ENCODE results near the gene SANBR.
"Not testable (repeated sequence)": the region's sequence is repeated elsewhere in the genome, so short reads cannot be mapped to it uniquely, and the experiment has no call there.

Gene SANBR

GRCh38 chr2:61065714-61066709 lies at the start of gene SANBR:
Gene SANBR (plus strand): TSS chr2:61065871. CDS start chr2:61070351, 4,480 bp downstream.
- peak; percentile 89 for DNase-seq (ENCODE audit: low read depth)

DNA sequence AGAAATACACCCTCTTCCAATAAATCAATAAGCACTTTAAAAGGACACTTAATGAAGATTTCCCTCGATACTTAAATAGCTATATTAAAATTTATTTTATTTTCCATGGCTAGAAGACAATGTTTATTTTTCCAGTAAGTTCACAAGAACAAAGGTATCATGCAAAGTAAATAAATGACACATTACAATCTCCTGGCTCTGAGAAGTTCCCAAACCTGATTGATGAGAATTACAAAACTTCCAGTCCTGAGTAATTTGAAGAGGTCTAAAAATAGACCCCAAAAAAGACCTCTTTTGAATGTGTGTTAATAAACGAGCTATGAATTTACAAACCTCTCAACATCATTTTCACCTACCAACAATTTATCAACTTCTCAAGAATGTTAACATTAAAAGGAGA lies 49.7 kb upstream of the SANBR start:
- DNase-seq (ENCODE audit: low read depth): no peak

DNA sequence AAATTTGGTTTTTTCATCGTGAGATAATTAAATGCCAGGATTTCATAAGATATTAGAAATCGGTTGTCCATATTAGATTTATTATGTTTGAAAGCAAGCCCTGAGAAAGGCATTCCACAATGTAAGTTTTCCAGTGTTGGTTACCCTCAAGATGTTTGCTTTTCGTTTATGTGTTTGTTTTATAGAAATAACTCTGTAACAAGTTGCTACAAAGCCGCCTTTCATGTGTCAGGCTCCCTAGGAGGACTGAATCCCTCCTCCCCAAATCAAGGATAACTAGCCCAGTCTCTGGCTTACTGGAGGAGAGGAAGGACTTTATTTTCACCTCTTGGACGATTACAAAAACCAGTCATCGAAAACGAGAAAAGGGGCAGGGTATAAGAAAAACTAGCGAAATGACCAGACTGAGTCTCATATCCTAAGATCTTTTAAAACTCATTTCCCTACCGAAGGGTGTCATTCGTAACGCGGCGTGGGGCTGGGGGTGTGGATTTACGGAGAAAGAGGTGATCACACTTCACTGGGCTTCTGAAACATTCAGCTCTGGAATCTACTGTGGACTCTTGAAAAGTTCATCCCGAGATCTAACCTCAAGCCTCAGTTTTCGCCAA lies 49.2 kb upstream of the SANBR start:
- DNase-seq (ENCODE audit: low read depth): no peak

GRCh38 chr2:61017003-61017555 lies 48.6 kb upstream of the SANBR start:
- DNase-seq (ENCODE audit: low read depth): peak; percentile 77

DNA sequence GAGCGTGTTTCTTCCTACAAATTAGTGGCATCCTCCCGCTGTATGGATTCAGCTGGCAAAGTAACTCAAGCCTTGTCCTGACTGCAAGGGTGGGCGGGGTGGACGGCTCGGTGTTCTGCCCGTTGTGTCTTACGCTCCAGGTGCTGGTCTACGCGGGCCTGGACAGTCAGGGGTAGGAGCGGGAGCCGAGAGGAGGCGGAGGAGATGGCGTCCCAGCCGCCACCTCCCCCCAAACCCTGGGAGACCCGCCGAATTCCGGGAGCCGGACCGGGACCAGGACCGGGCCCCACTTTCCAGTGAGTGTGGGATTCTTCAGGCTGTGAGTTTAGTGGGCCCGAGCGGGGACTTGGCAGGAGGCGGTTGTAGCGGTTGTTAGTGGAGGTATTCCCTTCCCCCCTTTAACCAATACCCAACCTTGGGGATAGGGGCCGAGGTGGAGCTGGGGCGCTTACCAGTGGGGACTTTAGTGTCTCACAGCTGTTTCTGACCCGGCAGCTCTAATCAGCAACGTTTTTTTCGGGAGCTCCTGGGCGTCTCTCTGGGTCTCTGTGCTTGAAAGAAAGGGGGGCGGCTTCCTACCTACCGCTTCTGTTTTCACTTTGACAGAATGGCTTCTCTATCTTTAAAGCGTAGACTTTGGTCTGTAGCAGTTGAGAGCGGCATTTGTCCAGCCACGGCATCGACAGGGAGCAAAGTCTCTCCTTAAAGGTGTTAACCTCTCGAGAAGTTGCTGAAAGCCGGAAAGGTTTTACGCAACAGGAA lies 47.9 kb upstream of the SANBR start, which contains the start of the genes PEX13 and PUS10:
Gene PEX13 (plus strand): TSS at position 165 of the 762 bp plus-strand sequence. CDS start 40 bp downstream, at position 205.
Gene PUS10 (minus strand): TSS at position 700 of the 762 bp plus-strand sequence. CDS start 6,365 bp downstream, outside the sequence.
- peak; percentile 77 for DNase-seq (ENCODE audit: low read depth)

GRCh38 chr2:61018318-61018755 lies 47.3 kb upstream of the SANBR start:
- no peak for DNase-seq (ENCODE audit: low read depth)

- DNase-seq (ENCODE audit: low read depth): no peak
Observed at GRCh38 chr2:61018798-61019197, 46.9 kb upstream of the SANBR start.

GRCh38 chr2:61021228-61021660 lies 44.4 kb upstream of the SANBR start:
- DNase-seq (ENCODE audit: low read depth): no peak

DNA sequence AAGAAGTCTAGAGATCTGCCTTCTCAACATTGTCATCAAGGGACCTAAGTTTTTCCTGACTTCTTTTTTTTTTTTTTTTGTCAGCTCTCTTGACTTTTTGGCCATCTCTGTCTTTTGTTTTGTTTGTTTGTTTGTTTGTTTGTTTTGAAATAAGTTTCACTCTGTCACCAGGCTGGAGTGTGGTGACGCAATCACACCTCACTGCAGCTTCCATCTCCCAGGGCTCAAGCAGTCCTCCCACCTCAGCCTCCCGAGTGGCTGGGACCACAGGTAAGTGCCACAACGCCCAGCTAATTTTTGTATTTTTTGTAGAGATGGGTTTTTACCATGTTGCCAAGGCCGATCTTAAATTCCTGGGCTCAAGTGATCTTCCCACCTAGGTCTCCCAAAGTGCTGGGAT lies 42.0 kb upstream of the SANBR start:
- no peak for DNase-seq (ENCODE audit: low read depth)

- DNase-seq (ENCODE audit: low read depth): no peak
Observed at GRCh38 chr2:61029533-61029932, 36.1 kb upstream of the SANBR start.

- DNase-seq (ENCODE audit: low read depth): not testable (repeated sequence)
Observed at GRCh38 chr2:61034592-61034991, 31.1 kb upstream of the SANBR start.

DNA sequence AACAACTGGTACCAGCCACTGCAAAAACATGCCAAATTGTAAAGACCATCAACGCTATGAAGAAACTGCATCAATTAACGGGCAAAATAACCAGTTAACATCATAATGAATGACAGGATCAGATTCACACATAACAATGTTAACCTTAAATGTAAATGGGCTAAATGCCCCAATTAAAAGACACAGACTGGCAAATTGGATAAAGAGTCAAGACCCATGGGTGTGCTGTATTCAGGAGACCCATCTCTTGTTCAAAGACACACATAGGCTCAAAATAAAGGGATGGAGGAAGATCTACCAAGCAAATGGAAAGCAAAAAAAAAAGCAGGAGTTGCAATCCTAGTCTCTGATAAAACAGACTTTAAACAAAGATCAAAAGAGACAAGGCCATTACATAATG lies 29.0 kb upstream of the SANBR start:
- not testable (repeated sequence) for DNase-seq (ENCODE audit: low read depth)

GRCh38 chr2:61042807-61043206 lies 22.9 kb upstream of the SANBR start:
- no peak for DNase-seq (ENCODE audit: low read depth)

DNA sequence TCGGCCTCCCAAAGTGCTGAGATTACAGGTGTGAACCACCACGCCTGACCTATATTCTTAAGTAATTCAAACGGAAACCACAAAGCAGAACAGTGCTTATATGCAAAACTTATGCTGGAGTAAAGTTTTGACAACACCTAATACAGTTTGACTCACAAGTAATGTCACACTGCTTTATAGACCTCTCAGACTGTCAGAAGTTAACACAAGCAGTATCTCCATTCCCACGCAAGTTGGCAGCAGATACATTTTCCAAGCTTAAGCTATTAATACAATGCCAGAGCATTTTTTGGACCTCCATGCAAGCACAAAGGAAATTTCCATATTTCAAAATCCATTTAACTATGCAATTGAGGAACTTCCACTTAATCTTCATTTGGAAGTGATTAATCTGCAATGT lies 21.0 kb upstream of the SANBR start:
- no peak for DNase-seq (ENCODE audit: low read depth)

DNA sequence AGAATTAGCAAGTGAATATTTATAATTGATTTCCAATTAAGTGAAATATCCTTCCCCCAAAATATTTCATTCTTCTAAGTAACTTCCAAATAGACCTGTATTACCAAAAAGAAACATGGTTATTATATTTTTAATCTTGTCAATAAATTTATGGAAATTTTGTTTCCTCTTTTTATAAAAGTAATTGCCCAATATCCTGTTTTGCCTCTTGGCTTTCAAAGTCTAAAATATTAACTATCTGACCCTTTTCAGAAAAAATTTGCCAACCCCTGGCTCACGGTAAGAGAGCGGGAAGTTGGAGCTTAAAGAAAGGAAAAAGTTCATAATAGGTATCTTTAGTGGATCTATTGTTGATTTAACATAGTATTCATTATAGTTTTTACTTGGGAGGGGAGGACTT lies 20.4 kb upstream of the SANBR start:
- no peak for DNase-seq (ENCODE audit: low read depth)

- DNase-seq (ENCODE audit: low read depth): no peak
Observed at GRCh38 chr2:61045999-61046398, 19.7 kb upstream of the SANBR start.

DNA sequence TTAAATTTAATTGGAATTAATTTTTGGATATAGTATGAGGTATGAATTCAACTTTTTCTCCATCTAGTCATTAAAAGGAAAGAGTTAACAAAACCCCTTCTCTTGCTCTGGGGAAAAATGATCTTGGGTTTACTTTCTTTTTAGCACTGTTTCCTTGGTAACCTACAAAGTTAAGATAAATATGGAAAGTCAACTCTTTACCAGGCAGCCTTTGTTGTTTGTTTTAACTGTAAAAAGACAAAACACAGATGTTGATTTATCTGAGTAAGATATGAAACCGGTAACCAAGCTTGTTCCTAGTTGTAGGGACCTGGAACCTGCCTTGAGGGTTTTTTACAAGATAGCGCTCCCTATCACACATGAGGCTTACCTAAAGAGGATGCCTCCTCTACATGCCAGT lies 10.1 kb upstream of the SANBR start:
- DNase-seq (ENCODE audit: low read depth): peak; percentile 7

DNA sequence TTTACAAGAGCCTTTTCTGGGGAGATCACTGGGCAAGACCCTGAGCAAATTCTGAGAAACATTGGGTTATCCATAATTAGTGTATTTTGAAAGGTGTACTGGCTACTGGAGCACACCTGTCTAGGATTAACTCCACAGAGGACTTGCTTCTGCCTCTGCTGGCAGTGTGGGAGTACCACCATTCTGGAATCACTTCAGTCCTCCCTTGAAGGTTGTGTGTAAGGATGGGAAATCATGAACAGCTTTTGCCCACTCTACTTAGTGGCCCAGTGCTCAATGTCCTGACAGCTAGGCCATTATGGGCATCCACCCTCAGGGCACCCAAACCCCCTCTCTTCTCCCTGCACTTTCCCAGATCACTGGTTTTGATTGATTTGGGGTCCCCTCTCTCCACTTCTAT lies 8.1 kb upstream of the SANBR start:
- no peak for DNase-seq (ENCODE audit: low read depth)

GRCh38 chr2:61059382-61059781 lies 6.3 kb upstream of the SANBR start:
- no peak for DNase-seq (ENCODE audit: low read depth)

DNA sequence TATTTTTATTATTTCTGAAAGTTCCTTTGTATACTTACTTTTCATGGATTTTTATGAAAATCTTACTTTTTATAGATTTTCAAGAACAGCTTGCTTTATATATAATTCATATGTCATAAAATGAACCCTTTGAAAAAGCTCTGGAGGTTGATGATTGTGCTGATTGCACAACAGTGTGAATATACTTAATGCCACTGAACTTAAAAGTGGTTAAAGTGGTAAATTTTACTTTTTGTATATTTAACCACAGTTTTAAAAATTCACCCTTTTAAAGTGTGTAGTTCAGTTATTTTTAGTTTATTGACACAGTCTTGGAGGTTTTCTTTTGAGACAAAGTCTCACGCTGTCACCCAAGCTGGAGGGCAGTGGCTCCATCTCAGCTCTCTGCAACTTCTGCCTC lies 8.4 kb downstream of the SANBR start:
- DNase-seq (ENCODE audit: low read depth): no peak

DNA sequence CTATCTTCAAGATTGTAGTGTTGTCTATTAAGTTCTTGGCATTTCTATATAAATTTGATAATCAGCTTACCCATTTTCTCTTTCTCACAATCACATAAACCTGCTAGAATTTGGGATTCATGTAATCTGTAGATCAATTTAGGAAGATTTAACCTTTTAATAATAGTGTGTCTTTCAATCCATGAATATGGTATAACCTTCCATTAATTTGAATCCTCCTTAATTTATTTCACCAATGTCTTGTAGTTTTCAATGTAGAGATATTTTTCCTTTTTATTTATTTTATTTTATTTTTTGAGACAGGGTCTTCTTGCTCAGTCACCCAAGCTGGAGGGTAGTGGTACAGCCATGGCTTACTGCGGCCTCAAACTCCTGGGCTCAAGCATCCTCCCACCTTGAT lies 20.2 kb downstream of the SANBR start:
- DNase-seq (ENCODE audit: low read depth): no peak

GRCh38 chr2:61089797-61090196 lies 24.1 kb downstream of the SANBR start:
- no peak for DNase-seq (ENCODE audit: low read depth)

Measured in EH (cell line).